ENCODE results near the gene CD33.

DNA sequence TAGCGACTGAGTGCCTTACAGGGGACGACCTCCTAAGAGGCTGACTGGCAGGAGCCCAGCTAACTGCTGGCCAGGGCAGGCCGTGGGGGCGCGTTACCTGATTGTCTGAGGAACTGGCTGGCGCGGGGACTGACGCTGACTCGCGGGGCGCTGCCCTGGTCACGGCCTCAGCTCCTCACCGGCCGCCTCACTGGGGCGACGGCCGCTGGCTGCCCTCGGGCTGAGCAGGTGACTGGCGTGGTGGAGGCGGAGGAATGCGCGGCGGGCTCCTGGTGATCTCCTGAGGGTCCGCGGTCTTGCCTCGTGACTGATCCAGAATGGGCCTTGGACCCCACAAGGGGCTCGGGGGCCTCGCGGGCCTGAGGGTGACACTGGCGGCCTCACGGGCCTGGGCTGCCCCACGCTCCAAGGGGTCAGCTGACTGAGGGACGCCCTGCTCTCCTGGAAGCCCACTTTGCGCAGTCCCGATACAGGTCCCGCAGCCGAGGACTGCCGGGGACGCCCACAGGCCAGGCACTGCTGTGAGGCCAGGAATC, 43.4 kb upstream of the CD33 start:
- no peak for TF ChIP-seq POLR2A (IDR thresholded peaks at IDR 0.05)
- TF ChIP-seq, protein P1, sequence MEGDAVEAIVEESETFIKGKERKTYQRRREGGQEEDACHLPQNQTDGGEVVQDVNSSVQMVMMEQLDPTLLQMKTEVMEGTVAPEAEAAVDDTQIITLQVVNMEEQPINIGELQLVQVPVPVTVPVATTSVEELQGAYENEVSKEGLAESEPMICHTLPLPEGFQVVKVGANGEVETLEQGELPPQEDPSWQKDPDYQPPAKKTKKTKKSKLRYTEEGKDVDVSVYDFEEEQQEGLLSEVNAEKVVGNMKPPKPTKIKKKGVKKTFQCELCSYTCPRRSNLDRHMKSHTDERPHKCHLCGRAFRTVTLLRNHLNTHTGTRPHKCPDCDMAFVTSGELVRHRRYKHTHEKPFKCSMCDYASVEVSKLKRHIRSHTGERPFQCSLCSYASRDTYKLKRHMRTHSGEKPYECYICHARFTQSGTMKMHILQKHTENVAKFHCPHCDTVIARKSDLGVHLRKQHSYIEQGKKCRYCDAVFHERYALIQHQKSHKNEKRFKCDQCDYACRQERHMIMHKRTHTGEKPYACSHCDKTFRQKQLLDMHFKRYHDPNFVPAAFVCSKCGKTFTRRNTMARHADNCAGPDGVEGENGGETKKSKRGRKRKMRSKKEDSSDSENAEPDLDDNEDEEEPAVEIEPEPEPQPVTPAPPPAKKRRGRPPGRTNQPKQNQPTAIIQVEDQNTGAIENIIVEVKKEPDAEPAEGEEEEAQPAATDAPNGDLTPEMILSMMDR (IDR thresholded peaks at IDR 0.05) = no peak
- no peak for TF ChIP-seq EP300 (IDR thresholded peaks at IDR 0.05)

All from tibial nerve (tissue), 4 donors.